Activated T-cell treated with anti-CD3 and anti-CD28 coated beads, Interleukin-2, amount 50 U/mL, for 72 hours (primary cell): ENCODE measurements around the gene BBLN. TPM values are rescaled to one million over a fixed set of nuclear protein-coding genes. Genes with fewer than 3 reads are reported as not detected.
A peak's percentile ranks its signal among the peaks of the same experiment; 100 is the strongest.

ENCODE experiments used
- ATAC-seq, 2 donors: fragments of 150-1000 bp; cut with Tn5 transposase; replicated peaks in 1 of 2; 2 replicates each; pipeline ENCODE4 v1.10.0; 2021; ENCODE audit warnings: moderate library complexity in 2 of 2, mild to moderate bottlenecking in 1 of 2
- DNase-seq, 2 donors: peaks; one replicate each; pipeline ENCODE4 v3.0.0; 2021 to 2022; ENCODE audit warnings: mixed read lengths in 1 of 2
- H3K27ac Mint-ChIP-seq: one replicate; pipeline ENCODE4 v1.8.0; 2022; ENCODE audit warnings: mild to moderate bottlenecking, moderate library complexity, mixed read lengths
- H3K27me3 Mint-ChIP-seq: one replicate; pipeline ENCODE4 v1.8.0; 2022; ENCODE audit warnings: low read depth, mixed read lengths
- H3K36me3 Mint-ChIP-seq, 2 donors: one replicate each; pipeline ENCODE4 v1.8.0; 2022; ENCODE audit warnings: mixed read lengths in 2 of 2, mild to moderate bottlenecking in 1 of 2; ENCODE audit not compliant: insufficient read depth in 2 of 2
- H3K4me1 Mint-ChIP-seq: one replicate; pipeline ENCODE4 v1.8.0; 2022; ENCODE audit warnings: low read depth, mixed read lengths
- H3K4me3 Mint-ChIP-seq, 2 donors: one replicate each; pipeline ENCODE4 v1.8.0; 2022; ENCODE audit warnings: mild to moderate bottlenecking in 2 of 2, mixed read lengths in 2 of 2, moderate library complexity in 2 of 2
- H3K9me3 Mint-ChIP-seq, 2 donors: one replicate each; pipeline ENCODE4 v1.8.0; 2022; ENCODE audit warnings: mixed read lengths in 2 of 2
- total RNA-seq, 2 donors: library from RNA; stranded (reverse); gene quantifications; one replicate each; pipeline ENCODE4 v1.2.3, GENCODE V29; 2022

BBLN gene
- total RNA-seq, 2 donors from 2014 or later: 72.9 to 81.4 TPM

- H3K4me1 Mint-ChIP-seq: peaks cover 22% of the 10 kb centered on the region
- H3K4me3 Mint-ChIP-seq: peak within 1 kb of the TSS; percentile 80
- ATAC-seq (peak; percentile 91), DNase-seq (peak; percentile 71 to 84)
- no peaks in the 10 kb centered on the region for H3K36me3 Mint-ChIP-seq
- no peaks in the 10 kb centered on the region for H3K9me3 Mint-ChIP-seq
- H3K27ac Mint-ChIP-seq: peak within 1 kb of the TSS; percentile 9
- H3K27me3 Mint-ChIP-seq: peaks cover 20% of the 10 kb centered on the region
Observed at GRCh38 chr9:128203024-128203706, 43.1 kb downstream of the BBLN start, which contains the start of gene DNM1. Gene DNM1 (plus strand): TSS chr9:128203379. CDS start chr9:128203471, 92 bp downstream.

- ATAC-seq (peak in 1 of 2 donors; percentile 21), DNase-seq (peak in 1 of 2 donors; percentile 23)
- Mint-ChIP-seq H3K27ac (no peak overlapping the region), H3K4me3 (peak overlapping the region; percentile 71 to 77), H3K9me3 (no peaks in the 10 kb centered on the region), H3K4me1 (peaks cover 22% of the 10 kb centered on the region), H3K36me3 (no peaks in the 10 kb centered on the region), H3K27me3 (peaks cover 20% of the 10 kb centered on the region)
Observed at GRCh38 chr9:128203707-128204551, 43.9 kb downstream of the BBLN start.

- Mint-ChIP-seq H3K27me3 (peaks cover 20% of the 10 kb centered on the region), H3K9me3 (no peaks in the 10 kb centered on the region), H3K4me3 (peak overlapping the region in 1 of 2 donors; percentile 77), H3K4me1 (peaks cover 22% of the 10 kb centered on the region), H3K36me3 (no peaks in the 10 kb centered on the region), H3K27ac (no peak overlapping the region)
- ATAC-seq: no peak
- no peak for DNase-seq
Observed at GRCh38 chr9:128204858-128205257, 44.8 kb downstream of the BBLN start.

GRCh38 chr9:128205296-128205944 lies 45.4 kb downstream of the BBLN start:
- Mint-ChIP-seq H3K27ac (no peak overlapping the region), H3K4me3 (no peak overlapping the region), H3K27me3 (peaks cover 20% of the 10 kb centered on the region), H3K9me3 (no peaks in the 10 kb centered on the region), H3K4me1 (peaks cover 22% of the 10 kb centered on the region), H3K36me3 (no peaks in the 10 kb centered on the region)
- ATAC-seq: no peak
- no peak for DNase-seq

- peaks cover 21% of the 10 kb centered on the region for H3K4me1 Mint-ChIP-seq
- no peaks in the 10 kb centered on the region for H3K9me3 Mint-ChIP-seq
- ATAC-seq: no peak
- H3K4me3 Mint-ChIP-seq: no peak overlapping the region
- H3K36me3 Mint-ChIP-seq: no peaks in the 10 kb centered on the region
- peaks cover 20% of the 10 kb centered on the region for H3K27me3 Mint-ChIP-seq
- no peak for DNase-seq
- no peak overlapping the region for H3K27ac Mint-ChIP-seq
Observed at GRCh38 chr9:128206484-128206883, 46.4 kb downstream of the BBLN start.

- peaks cover 13% of the 10 kb centered on the region for H3K4me1 Mint-ChIP-seq
- no peak for ATAC-seq
- no peak overlapping the region for H3K4me3 Mint-ChIP-seq
Observed at GRCh38 chr9:128206916-128207910, 47.1 kb downstream of the BBLN start.

GRCh38 chr9:128208386-128208785 lies 48.3 kb downstream of the BBLN start:
- H3K4me1 Mint-ChIP-seq: peaks cover 5% of the 10 kb centered on the region
- no peak overlapping the region for H3K27ac Mint-ChIP-seq

More at GRCh38 chr9:128206916-128207910, 47.1 kb downstream of the BBLN start:
- no peak for DNase-seq
- Mint-ChIP-seq H3K36me3 (no peaks in the 10 kb centered on the region), H3K27me3 (peaks cover 20% of the 10 kb centered on the region), H3K9me3 (no peaks in the 10 kb centered on the region), H3K27ac (no peak overlapping the region)

GRCh38 chr9:128208946-128209669 lies 49.0 kb downstream of the BBLN start:
- DNase-seq (no peak), ATAC-seq (no peak)
- Mint-ChIP-seq H3K27ac (no peak overlapping the region), H3K27me3 (peaks cover 17% of the 10 kb centered on the region), H3K4me3 (no peak overlapping the region), H3K4me1 (peaks cover 4% of the 10 kb centered on the region), H3K9me3 (no peaks in the 10 kb centered on the region), H3K36me3 (no peaks in the 10 kb centered on the region)

More at GRCh38 chr9:128208386-128208785, 48.3 kb downstream of the BBLN start:
- DNase-seq: no peak
- H3K4me3 Mint-ChIP-seq: no peak overlapping the region
- no peaks in the 10 kb centered on the region for H3K36me3 Mint-ChIP-seq
- H3K9me3 Mint-ChIP-seq: no peaks in the 10 kb centered on the region
- H3K27me3 Mint-ChIP-seq: peaks cover 20% of the 10 kb centered on the region
- ATAC-seq: no peak

GRCh38 chr9:128211186-128211980 lies 51.3 kb downstream of the BBLN start:
- Mint-ChIP-seq H3K36me3 (no peaks in the 10 kb centered on the region), H3K4me1 (peaks cover 3% of the 10 kb centered on the region), H3K9me3 (no peaks in the 10 kb centered on the region), H3K27me3 (peaks cover 6% of the 10 kb centered on the region), H3K27ac (no peak overlapping the region), H3K4me3 (no peak overlapping the region)
- ATAC-seq (no peak), DNase-seq (no peak)

- peaks cover 4% of the 10 kb centered on the region for H3K27me3 Mint-ChIP-seq
- no peak overlapping the region for H3K27ac Mint-ChIP-seq
- DNase-seq (no peak), ATAC-seq (no peak)
- H3K9me3 Mint-ChIP-seq: no peaks in the 10 kb centered on the region
- H3K4me3 Mint-ChIP-seq: no peak overlapping the region
- H3K36me3 Mint-ChIP-seq: no peaks in the 10 kb centered on the region
- peaks cover 3% of the 10 kb centered on the region for H3K4me1 Mint-ChIP-seq
Observed at GRCh38 chr9:128211981-128212281, 51.9 kb downstream of the BBLN start.
